AG04450 (cell line): ENCODE results near the gene TSPAN15. TPM values are rescaled to one million over a fixed set of nuclear protein-coding genes. Genes with fewer than 3 reads are reported as not detected.

ENCODE experiments used
- CTCF ChIA-PET: fragments of 300-600, 350-600 bp; formaldehyde crosslinking; extraction: SDS; loops from one replicate; lab custom pipeline; 2022; ENCODE audit warnings: antibody characterized with exemption, inconsistent platforms; lab: Charles Lee
- POLR2A ChIA-PET: fragments of 350-600 bp; formaldehyde crosslinking; extraction: SDS; loops from one replicate; lab custom pipeline; 2021; ENCODE audit warnings: antibody characterized with exemption, inconsistent platforms; lab: Yijun Ruan, JAX
- DNase-seq: peaks from one replicate; pipeline ENCODE4 v3.0.0-alpha.2; 2011; ENCODE audit warnings: low read depth, low spot score
- H3K27ac ChIP-seq: one replicate; pipeline ENCODE4 v1.5.1; 2012; ENCODE audit warnings: low read depth, low read length, control low read depth
- H3K27me3 ChIP-seq: one replicate; pipeline ENCODE4 v1.6.0; 2012; ENCODE audit warnings: low read length; ENCODE audit not compliant: control insufficient read depth, insufficient read depth
- H3K4me3 ChIP-seq: 2 replicates; pipeline ENCODE4 v1.5.1; 2011; ENCODE audit warnings: mild to moderate bottlenecking, low read depth, low read length, control low read depth
- H3K9me3 ChIP-seq: 2 replicates; pipeline ENCODE4 v1.5.1; 2012; ENCODE audit warnings: low read length; ENCODE audit not compliant: control insufficient read depth, insufficient read depth
- CTCF ChIP-seq: IDR thresholded peaks from 2 replicates; pipeline ENCODE4 v1.5.1; 2011; ENCODE audit warnings: low read depth, low read length, control low read depth, inconsistent platforms
- polyA plus RNA-seq: library from polyadenylated mRNA; depleted of rRNA; stranded (reverse); fragments of >200 nt; gene quantifications from 2 replicates; pipeline ENCODE4 v1.2.3, GENCODE V29; 2011

TSPAN15 gene
- polyA plus RNA-seq, 1 experiment, result 0.38 TPM

- CTCF ChIA-PET, result interaction anchor here (0.5 kb wide), 1 partner anchor 59 kb away, joined by 3 read pairs; no protein-coding TSS in a partner anchor
- POLR2A ChIA-PET, result no interaction called here
Measured at GRCh38 chr10:69501657-69502056, 50.4 kb downstream of the TSPAN15 start.

GRCh38 chr10:69502589-69502988, 51.3 kb downstream of the TSPAN15 start:
- H3K9me3 ChIP-seq, result no peaks in the 10 kb centered on the region
- DNase-seq, result no peak
- ChIA-PET CTCF (no interaction called here), POLR2A (no interaction called here)
- H3K27ac ChIP-seq, result no peak overlapping the region
- H3K27me3 ChIP-seq, result peaks cover 43% of the 10 kb centered on the region
- no peak for TF ChIP-seq CTCF
- no peak overlapping the region for H3K4me3 ChIP-seq

More at GRCh38 chr10:69501657-69502056, 50.4 kb downstream of the TSPAN15 start:
- H3K9me3 ChIP-seq, result no peaks in the 10 kb centered on the region
- no peak overlapping the region for H3K27ac ChIP-seq
- no peak for DNase-seq
- peaks cover 43% of the 10 kb centered on the region for H3K27me3 ChIP-seq
- no peak for TF ChIP-seq CTCF
- H3K4me3 ChIP-seq, result no peak overlapping the region

GRCh38 chr10:69503001-69503895, 52.0 kb downstream of the TSPAN15 start:
- H3K27me3 ChIP-seq, result peaks cover 39% of the 10 kb centered on the region

GRCh38 chr10:69503896-69504265, 52.6 kb downstream of the TSPAN15 start:
- no peak for TF ChIP-seq CTCF
- Histone ChIP-seq H3K4me3 (no peak overlapping the region), H3K9me3 (no peaks in the 10 kb centered on the region), H3K27me3 (peaks cover 37% of the 10 kb centered on the region), H3K27ac (no peak overlapping the region)
- ChIA-PET CTCF (interaction anchor here (0.9 to 1.6 kb wide), 2 partner anchors 96 to 135 kb away, joined by 3 read pairs; no protein-coding TSS in a partner anchor), POLR2A (no interaction called here)
- no peak for DNase-seq

More at GRCh38 chr10:69503001-69503895, 52.0 kb downstream of the TSPAN15 start:
- H3K4me3 ChIP-seq, result no peak overlapping the region
- H3K27ac ChIP-seq, result no peak overlapping the region
- ChIA-PET CTCF (interaction anchor here (1.6 kb wide), 1 partner anchor 95 kb away, joined by 3 read pairs; no protein-coding TSS in a partner anchor), POLR2A (no interaction called here)
- no peaks in the 10 kb centered on the region for H3K9me3 ChIP-seq
- no peak for TF ChIP-seq CTCF
- no peak for DNase-seq
